CD14-positive monocyte (primary cell): Measurements from ENCODE around the gene PRKCQ. TPM values are rescaled to one million over a fixed set of nuclear protein-coding genes. Genes with fewer than 3 reads are reported as not detected.
A peak's percentile ranks its signal among the peaks of the same experiment; 100 is the strongest.

Experiments used
- DNase-seq, 3 donors: peaks; one replicate each; pipeline ENCODE4 v3.0.0-alpha.2; 2011 to 2022
- H2AFZ ChIP-seq: 2 replicates; pipeline ENCODE4 v1.6.0; 2012; ENCODE audit warnings: mild to moderate bottlenecking, low read depth, low read length, inconsistent platforms; ENCODE audit not compliant: insufficient read depth, poor library complexity, severe bottlenecking
- H3K27ac ChIP-seq, 2 donors: 1 replicate in 1 of 2; 2 replicates in 1 of 2; pipeline ENCODE4 v1.5.1; 2012 to 2013; ENCODE audit warnings: low read length in 2 of 2, control low read depth in 1 of 2, inconsistent platforms in 1 of 2, low read depth in 1 of 2, mild to moderate bottlenecking in 1 of 2
- H3K27me3 ChIP-seq, 2 donors: one replicate each; pipeline versions ENCODE4 v1.6.0 to v1.6.1; 2011 to 2013; ENCODE audit warnings: low read length in 2 of 2; ENCODE audit not compliant: control insufficient read depth in 2 of 2, insufficient read depth in 2 of 2
- H3K36me3 ChIP-seq, 2 donors: replicated peaks in 1 of 2; 1 replicate in 1 of 2; 2 replicates in 1 of 2; pipeline versions ENCODE4 v1.5.1 to v1.6.1; 2012 to 2013; ENCODE audit warnings: low read length in 2 of 2, control low read depth in 1 of 2, inconsistent platforms in 1 of 2, mild to moderate bottlenecking in 1 of 2; ENCODE audit not compliant: insufficient read depth in 2 of 2, control insufficient read depth in 1 of 2
- H3K4me1 ChIP-seq, 2 donors: 1 replicate in 1 of 2; 2 replicates in 1 of 2; pipeline versions ENCODE4 v1.5.1 to v1.6.1; 2012 to 2013; ENCODE audit warnings: low read length in 2 of 2, control low read depth in 1 of 2, inconsistent platforms in 1 of 2, mild to moderate bottlenecking in 1 of 2, moderate library complexity in 1 of 2; ENCODE audit not compliant: insufficient read depth in 2 of 2, control insufficient read depth in 1 of 2
- H3K4me2 ChIP-seq: replicated peaks from 2 replicates; pipeline ENCODE3; 2012; ENCODE audit warnings: low read length, moderate library complexity, mild to moderate bottlenecking; ENCODE audit not compliant: poor library complexity, severe bottlenecking; ENCODE audit errors: extremely low read depth
- H3K4me3 ChIP-seq, 3 experiments: fragments of 200-600 bp in 1 of 3; sonication (generic) in 1 of 3; replicated peaks in 1 of 3; 1 replicate in 2 of 3; 2 replicates in 1 of 3; pipeline ENCODE4 v1.5.1; 2011 to 2013; ENCODE audit warnings: low read length in 3 of 3, mild to moderate bottlenecking in 3 of 3, control low read depth in 2 of 3, low read depth in 2 of 3, inconsistent platforms in 1 of 3, moderate library complexity in 1 of 3
- H3K79me2 ChIP-seq: 2 replicates; pipeline ENCODE4 v1.6.0; 2012; ENCODE audit warnings: mild to moderate bottlenecking, control low read depth, inconsistent platforms, low read length, moderate library complexity; ENCODE audit not compliant: insufficient read depth
- H3K9ac ChIP-seq: 2 replicates; pipeline ENCODE4 v1.6.0; 2017; ENCODE audit warnings: low read length, mild to moderate bottlenecking; ENCODE audit not compliant: insufficient read depth, poor library complexity, severe bottlenecking
- H3K9me3 ChIP-seq, 2 donors: replicated peaks in 1 of 2; 1 replicate in 1 of 2; 2 replicates in 1 of 2; pipeline versions ENCODE4 v1.5.1 to v1.6.1; 2012 to 2013; ENCODE audit warnings: low read length in 2 of 2, control low read depth in 1 of 2; ENCODE audit not compliant: control insufficient read depth in 1 of 2, insufficient read depth in 1 of 2
- H4K20me1 ChIP-seq: 2 replicates; pipeline ENCODE4 v1.6.0; 2012; ENCODE audit warnings: mild to moderate bottlenecking, low read length, control low read depth, moderate library complexity; ENCODE audit not compliant: insufficient read depth
- H3K27ac Mint-ChIP-seq, 7 donors: one replicate each; pipeline ENCODE4 v1.8.0; 2020; ENCODE audit warnings: mild to moderate bottlenecking in 7 of 7, mixed read lengths in 7 of 7, moderate library complexity in 6 of 7, inconsistent platforms in 2 of 7
- H3K27me3 Mint-ChIP-seq, 3 donors: one replicate each; pipeline ENCODE4 v1.8.0; 2021 to 2022; ENCODE audit warnings: low read depth in 3 of 3, mild to moderate bottlenecking in 3 of 3, mixed read lengths in 3 of 3, moderate library complexity in 3 of 3, inconsistent platforms in 1 of 3
- H3K36me3 Mint-ChIP-seq, 2 donors: one replicate each; pipeline ENCODE4 v1.8.0; 2020; ENCODE audit warnings: mixed read lengths in 2 of 2, inconsistent platforms in 1 of 2, mild to moderate bottlenecking in 1 of 2
- H3K4me1 Mint-ChIP-seq: one replicate; pipeline ENCODE4 v1.8.0; 2020; ENCODE audit warnings: mild to moderate bottlenecking, mixed read lengths
- H3K4me3 Mint-ChIP-seq, 2 donors: one replicate each; pipeline ENCODE4 v1.8.0; 2020; ENCODE audit warnings: mild to moderate bottlenecking in 2 of 2, mixed read lengths in 2 of 2, moderate library complexity in 1 of 2
- H3K9me3 Mint-ChIP-seq, 7 donors: one replicate each; pipeline ENCODE4 v1.8.0; 2020 to 2022; ENCODE audit warnings: mixed read lengths in 7 of 7, mild to moderate bottlenecking in 6 of 7, moderate library complexity in 6 of 7, inconsistent platforms in 2 of 7
- CTCF ChIP-seq: fragments of 200-600 bp; IDR thresholded peaks from one replicate; pipeline ENCODE4 v1.8.0; 2022; ENCODE audit warnings: antibody characterized with exemption, mild to moderate bottlenecking
- WGBS: methylation state at CpG from one replicate; pipeline ENCODE4 v1.1.5; 2013; ENCODE audit warnings: missing lambda C conversion rate; ENCODE audit not compliant: insufficient coverage; 5-methylcytosine and 5-hydroxymethylcytosine counted together
- intact Hi-C, 2 donors: fragments of 100-400 bp; cut with micrococcal nuclease; formaldehyde crosslinking; loops; one replicate each; pipeline versions ENCODE4 v1.15.0 to v1.15.1; 2023
- polyA plus RNA-seq, 3 donors: library from polyadenylated mRNA; depleted of rRNA in 1 of 3; unstranded in 2 of 3; stranded (reverse) in 1 of 3; fragments of 300-500 nt in 2 of 3; fragments of >200 nt in 1 of 3; fragmentation: Illumina TruSeq in 2 of 3; gene quantifications; 1 replicate in 2 of 3; 2 replicates in 1 of 3; pipeline ENCODE4 v1.2.3, GENCODE V29; 2012 to 2021

Gene PRKCQ
- polyA plus RNA-seq, 3 donors, result 0.01 to 0.29 (median 0.09) TPM

- H3K27me3 ChIP-seq, result no peaks in the 10 kb centered on the region
- 30% methylated on average over 4 of the region's 6 CpGs for whole genome bisulfite sequencing
- Mint-ChIP-seq H3K4me3 (no peak overlapping the region), H3K9me3 (peaks cover 10 to 26% (median 18%) of the 10 kb centered on the region in 7 donors), H3K4me1 (peaks cover 55% of the 10 kb centered on the region), H3K36me3 (peaks cover 2 to 5% of the 10 kb centered on the region in 2 donors), H3K27ac (peak overlapping the region in 6 of 7 donors; percentile 7 to 88 (median 76)), H3K27me3 (peaks cover 0 to 3% (median 3%) of the 10 kb centered on the region in 3 donors)
- intact Hi-C loops, result loop anchor here in 1 of 2 donors (1.0 kb wide), 1 partner anchor 10 kb away; no protein-coding TSS in a partner anchor
- H3K4me1 ChIP-seq, result peaks cover 35 to 50% of the 10 kb centered on the region in 2 donors
- no peaks in the 10 kb centered on the region for H3K79me2 ChIP-seq
- H3K4me2 ChIP-seq, result no peak overlapping the region
- H3K9ac ChIP-seq, result no peak overlapping the region
- no peaks in the 10 kb centered on the region for H3K36me3 ChIP-seq
- peak in 2 of 3 donors; percentile 48 to 59 for DNase-seq
- peaks cover 11 to 12% of the 10 kb centered on the region in 2 donors for H3K9me3 ChIP-seq
- no peak for TF ChIP-seq CTCF
- H3K27ac ChIP-seq, result no peak overlapping the region
- no peaks in the 10 kb centered on the region for H4K20me1 ChIP-seq
- H3K4me3 ChIP-seq, result no peak overlapping the region
- H2AFZ ChIP-seq, result no peak overlapping the region
Observed at GRCh38 chr10:6386346-6386745, 193.7 kb downstream of the PRKCQ start.

GRCh38 chr10:6385665-6386064 lies 194.4 kb downstream of the PRKCQ start:
- Histone ChIP-seq H3K27me3 (no peaks in the 10 kb centered on the region), H3K4me1 (peaks cover 28 to 43% of the 10 kb centered on the region in 2 donors), H3K9ac (no peak overlapping the region), H3K79me2 (no peaks in the 10 kb centered on the region), H3K9me3 (peaks cover 14% of the 10 kb centered on the region in 2 donors), H3K4me2 (no peak overlapping the region), H3K4me3 (no peak overlapping the region), H3K36me3 (no peaks in the 10 kb centered on the region), H3K27ac (no peak overlapping the region), H4K20me1 (no peaks in the 10 kb centered on the region), H2AFZ (no peak overlapping the region)
- intact Hi-C loops, result loop anchor here in 1 of 2 donors (1.0 kb wide), 1 partner anchor 11 kb away; no protein-coding TSS in a partner anchor
- no peak for TF ChIP-seq CTCF
- Mint-ChIP-seq H3K4me1 (peaks cover 54% of the 10 kb centered on the region), H3K9me3 (peaks cover 16 to 28% (median 21%) of the 10 kb centered on the region in 7 donors), H3K27ac (peak overlapping the region in 4 of 7 donors; percentile 72 to 88 (median 81)), H3K36me3 (peaks cover 2% of the 10 kb centered on the region in 2 donors), H3K27me3 (peaks cover 0 to 3% (median 3%) of the 10 kb centered on the region in 3 donors), H3K4me3 (no peak overlapping the region)
- DNase-seq, result peak in 2 of 3 donors; percentile 69 to 70
- WGBS, result 91% methylated on average over 2 of the region's 3 CpGs
